ENCODE measurements around the gene HPS5.
"Not testable (repeated sequence)": the region's sequence is repeated elsewhere in the genome, so short reads cannot be mapped to it uniquely, and the experiment has no call there.

The HPS5 gene

GRCh38 chr11:18267335-18268133 lies 54.4 kb downstream of the HPS5 start:
- not testable (repeated sequence) for DNase-seq; H4K5ac ChIP-seq (ENCODE audit: low read length); H3K4me3 ChIP-seq (ENCODE audit: low read length); H3K4me1 ChIP-seq (ENCODE audit: control insufficient read depth, low read depth, low read length); H2AK5ac ChIP-seq (ENCODE audit: low read length); H3K23ac ChIP-seq (ENCODE audit: low read length); H3K4me2 ChIP-seq (ENCODE audit: low read length); H3K4ac ChIP-seq (ENCODE audit: low read depth, low read length); H3K36me3 ChIP-seq (ENCODE audit: control insufficient read depth, insufficient read depth, low read length); H3K79me1 ChIP-seq (ENCODE audit: low read length); H4K8ac ChIP-seq (ENCODE audit: low read depth, low read length); H3K79me2 ChIP-seq (ENCODE audit: control insufficient read depth, insufficient read depth, low read length); H2BK5ac ChIP-seq (ENCODE audit: low read length); H3K18ac ChIP-seq (ENCODE audit: low read length); H2BK120ac ChIP-seq (ENCODE audit: low read depth, low read length); H3K56ac ChIP-seq (ENCODE audit: low read length); H3K27ac ChIP-seq (ENCODE audit: low read depth, low read length); H3K9ac ChIP-seq (ENCODE audit: low read length); H3K27me3 ChIP-seq (ENCODE audit: insufficient read depth, low read length, poor library complexity); H2BK15ac ChIP-seq (replicated peaks; ENCODE audit: low read depth)
- WGBS (ENCODE audit: extremely low coverage, insufficient coverage, low lambda C conversion rate), result no CpG with 5 or more reads among the region's 10 CpGs

GRCh38 chr11:18265949-18266348 lies 56.0 kb downstream of the HPS5 start, which contains the start of gene SAA1:
TSS of gene SAA1 (plus strand) at chr11:18266264. CDS start at chr11:18266888, 624 bp downstream.
- no peak for DNase-seq
- no peaks in the 10 kb centered on the region for H3K27me3 ChIP-seq (ENCODE audit: insufficient read depth, low read length, poor library complexity)
- no CpG with 5 or more reads among the region's 8 CpGs for WGBS (ENCODE audit: extremely low coverage, insufficient coverage, low lambda C conversion rate)
- H3K79me1 ChIP-seq (ENCODE audit: low read length), result no peaks in the 10 kb centered on the region
- H3K4me3 ChIP-seq (ENCODE audit: low read length), result no peak within 1 kb of the TSS
- H2BK5ac ChIP-seq (ENCODE audit: low read length), result no peak within 1 kb of the TSS
- no peak within 1 kb of the TSS for H3K9ac ChIP-seq (ENCODE audit: low read length)
- H3K79me2 ChIP-seq (ENCODE audit: control insufficient read depth, insufficient read depth, low read length), result no peaks in the 10 kb centered on the region
- H3K18ac ChIP-seq (ENCODE audit: low read length), result no peak within 1 kb of the TSS
- H3K4ac ChIP-seq (ENCODE audit: low read depth, low read length), result no peak within 1 kb of the TSS
- no peak within 1 kb of the TSS for H2BK15ac ChIP-seq (replicated peaks; ENCODE audit: low read depth)
- no peak within 1 kb of the TSS for H2BK120ac ChIP-seq (ENCODE audit: low read depth, low read length)
- H2AK5ac ChIP-seq (ENCODE audit: low read length), result no peak within 1 kb of the TSS
- no peak within 1 kb of the TSS for H3K23ac ChIP-seq (ENCODE audit: low read length)
- no peak within 1 kb of the TSS for H3K27ac ChIP-seq (ENCODE audit: low read depth, low read length)
- H3K56ac ChIP-seq (ENCODE audit: low read length), result no peak within 1 kb of the TSS
- H4K5ac ChIP-seq (ENCODE audit: low read length), result no peak within 1 kb of the TSS
- H4K8ac ChIP-seq (ENCODE audit: low read depth, low read length), result no peak within 1 kb of the TSS
- H3K4me2 ChIP-seq (ENCODE audit: low read length), result no peak within 1 kb of the TSS
- no peaks in the 10 kb centered on the region for H3K36me3 ChIP-seq (ENCODE audit: control insufficient read depth, insufficient read depth, low read length)
- no peaks in the 10 kb centered on the region for H3K4me1 ChIP-seq (ENCODE audit: control insufficient read depth, low read depth, low read length)

DNA sequence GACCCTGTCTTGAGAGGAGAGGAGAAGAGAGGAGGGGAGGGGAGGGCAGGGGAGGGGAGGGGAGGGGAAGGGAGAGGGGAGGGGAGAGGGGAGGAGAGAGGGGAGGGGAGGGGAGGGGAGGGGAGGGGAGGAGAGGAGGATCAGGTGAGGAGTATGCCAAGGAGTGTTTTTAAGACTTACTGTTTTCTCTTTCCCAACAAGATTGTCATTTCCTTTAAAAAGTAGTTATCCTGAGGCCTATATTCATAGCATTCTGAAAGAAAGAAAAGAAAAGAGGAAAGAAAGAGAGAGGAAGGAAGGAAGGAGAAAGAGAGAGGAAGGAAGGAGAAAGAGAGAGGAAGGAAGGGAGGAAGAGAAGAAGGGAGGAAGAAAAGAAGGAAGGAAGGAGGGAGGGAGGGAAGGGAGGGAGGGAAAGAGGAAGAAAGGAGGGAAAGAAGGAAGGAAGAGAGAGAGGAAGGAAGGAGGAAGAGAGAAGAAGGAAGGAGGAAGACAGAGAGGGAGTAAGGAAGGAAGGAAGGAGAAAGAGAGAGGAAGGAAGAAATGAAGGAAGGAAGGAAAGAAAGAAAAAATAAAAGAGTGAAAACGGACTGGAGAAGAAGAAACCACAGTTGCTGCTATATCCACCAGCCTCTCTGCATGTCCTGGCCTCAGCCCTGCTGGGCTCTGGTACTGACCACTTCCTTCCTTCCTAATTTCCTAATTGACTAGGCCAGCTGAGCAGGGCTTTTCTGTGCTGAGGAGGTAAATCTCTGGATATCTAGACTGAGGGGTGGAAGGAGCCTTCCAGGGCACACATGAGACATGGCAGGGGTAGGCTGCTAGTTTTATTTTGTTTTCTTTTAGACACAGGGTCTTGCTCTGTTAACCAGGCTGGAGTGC lies 57.0 kb downstream of the HPS5 start:
- no peak overlapping the region for H3K4ac ChIP-seq (ENCODE audit: low read depth, low read length)
- H3K4me3 ChIP-seq (ENCODE audit: low read length), result no peak overlapping the region
- H3K9ac ChIP-seq (ENCODE audit: low read length), result no peak overlapping the region
- no peak overlapping the region for H2BK120ac ChIP-seq (ENCODE audit: low read depth, low read length)
- no CpG with 5 or more reads among the region's 1 CpG for WGBS (ENCODE audit: extremely low coverage, insufficient coverage, low lambda C conversion rate)
- H3K23ac ChIP-seq (ENCODE audit: low read length), result no peak overlapping the region
- no peak overlapping the region for H2BK15ac ChIP-seq (replicated peaks; ENCODE audit: low read depth)
- no peak overlapping the region for H2BK5ac ChIP-seq (ENCODE audit: low read length)
- H3K79me1 ChIP-seq (ENCODE audit: low read length), result no peaks in the 10 kb centered on the region
- H4K8ac ChIP-seq (ENCODE audit: low read depth, low read length), result no peak overlapping the region
- no peak for DNase-seq
- no peaks in the 10 kb centered on the region for H3K4me1 ChIP-seq (ENCODE audit: control insufficient read depth, low read depth, low read length)
- H3K36me3 ChIP-seq (ENCODE audit: control insufficient read depth, insufficient read depth, low read length), result no peaks in the 10 kb centered on the region
- no peak overlapping the region for H2AK5ac ChIP-seq (ENCODE audit: low read length)
- no peak overlapping the region for H3K18ac ChIP-seq (ENCODE audit: low read length)
- no peak overlapping the region for H3K56ac ChIP-seq (ENCODE audit: low read length)
- H3K27ac ChIP-seq (ENCODE audit: low read depth, low read length), result no peak overlapping the region
- no peaks in the 10 kb centered on the region for H3K27me3 ChIP-seq (ENCODE audit: insufficient read depth, low read length, poor library complexity)
- H3K4me2 ChIP-seq (ENCODE audit: low read length), result no peak overlapping the region
- H3K79me2 ChIP-seq (ENCODE audit: control insufficient read depth, insufficient read depth, low read length), result no peaks in the 10 kb centered on the region
- H4K5ac ChIP-seq (ENCODE audit: low read length), result no peak overlapping the region

GRCh38 chr11:18264035-18264434 lies 57.9 kb downstream of the HPS5 start:
- Histone ChIP-seq H3K4me2 (ENCODE audit: low read length) (no peak overlapping the region), H3K4me1 (ENCODE audit: control insufficient read depth, low read depth, low read length) (no peaks in the 10 kb centered on the region), H3K18ac (ENCODE audit: low read length) (no peak overlapping the region), H3K27ac (ENCODE audit: low read depth, low read length) (no peak overlapping the region), H2BK120ac (ENCODE audit: low read depth, low read length) (no peak overlapping the region), H3K27me3 (ENCODE audit: insufficient read depth, low read length, poor library complexity) (no peaks in the 10 kb centered on the region), H3K4me3 (ENCODE audit: low read length) (no peak overlapping the region), H3K79me2 (ENCODE audit: control insufficient read depth, insufficient read depth, low read length) (no peaks in the 10 kb centered on the region), H4K5ac (ENCODE audit: low read length) (no peak overlapping the region), H3K79me1 (ENCODE audit: low read length) (no peaks in the 10 kb centered on the region), H3K36me3 (ENCODE audit: control insufficient read depth, insufficient read depth, low read length) (no peaks in the 10 kb centered on the region), H4K8ac (ENCODE audit: low read depth, low read length) (no peak overlapping the region), H3K9ac (ENCODE audit: low read length) (no peak overlapping the region), H3K4ac (ENCODE audit: low read depth, low read length) (no peak overlapping the region), H2BK5ac (ENCODE audit: low read length) (no peak overlapping the region), H2BK15ac (replicated peaks; ENCODE audit: low read depth) (no peak overlapping the region), H2AK5ac (ENCODE audit: low read length) (no peak overlapping the region), H3K56ac (ENCODE audit: low read length) (no peak overlapping the region), H3K23ac (ENCODE audit: low read length) (no peak overlapping the region)
- WGBS (ENCODE audit: extremely low coverage, insufficient coverage, low lambda C conversion rate), result no CpG with 5 or more reads among the region's 4 CpGs
- DNase-seq, result no peak

DNA sequence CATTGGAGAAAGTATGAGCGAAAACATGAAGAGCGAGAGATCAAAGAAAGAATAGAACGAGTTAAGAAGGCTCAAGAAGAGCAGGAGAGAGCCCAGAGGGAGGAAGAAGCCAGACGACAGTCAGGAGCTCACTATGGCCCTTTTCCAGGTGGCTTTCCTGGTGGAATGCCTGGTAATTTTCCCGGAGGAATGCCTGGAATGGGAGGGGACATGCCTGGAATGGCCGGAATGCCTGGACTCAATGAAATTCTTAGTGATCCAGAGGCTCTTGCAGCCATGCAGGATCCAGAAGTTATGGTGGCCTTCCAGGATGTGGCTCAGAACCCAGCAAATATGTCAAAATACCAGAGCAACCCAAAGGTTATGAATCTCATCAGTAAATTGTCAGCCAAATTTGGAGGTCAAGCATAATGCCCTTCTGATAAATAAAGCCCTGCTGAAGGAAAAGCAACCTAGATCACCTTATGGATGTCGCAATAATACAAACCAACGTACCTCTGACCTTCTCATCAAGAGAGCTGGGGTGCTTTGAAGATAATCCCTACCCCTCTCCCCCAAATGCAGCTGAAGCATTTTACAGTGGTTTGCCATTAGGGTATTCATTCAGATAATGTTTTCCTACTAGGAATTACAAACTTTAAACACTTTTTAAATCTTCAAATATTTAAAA lies 59.1 kb downstream of the HPS5 start:
- H3K79me2 ChIP-seq (ENCODE audit: control insufficient read depth, insufficient read depth, low read length); H3K4me3 ChIP-seq (ENCODE audit: low read length); H4K5ac ChIP-seq (ENCODE audit: low read length); H3K23ac ChIP-seq (ENCODE audit: low read length); H3K4me2 ChIP-seq (ENCODE audit: low read length); H3K27ac ChIP-seq (ENCODE audit: low read depth, low read length); H2BK120ac ChIP-seq (ENCODE audit: low read depth, low read length); H3K36me3 ChIP-seq (ENCODE audit: control insufficient read depth, insufficient read depth, low read length); H3K79me1 ChIP-seq (ENCODE audit: low read length); H3K9ac ChIP-seq (ENCODE audit: low read length); H2AK5ac ChIP-seq (ENCODE audit: low read length); H3K4ac ChIP-seq (ENCODE audit: low read depth, low read length); H2BK5ac ChIP-seq (ENCODE audit: low read length); H3K18ac ChIP-seq (ENCODE audit: low read length); H4K8ac ChIP-seq (ENCODE audit: low read depth, low read length); H3K27me3 ChIP-seq (ENCODE audit: insufficient read depth, low read length, poor library complexity); H3K4me1 ChIP-seq (ENCODE audit: control insufficient read depth, low read depth, low read length); H2BK15ac ChIP-seq (replicated peaks; ENCODE audit: low read depth); H3K56ac ChIP-seq (ENCODE audit: low read length): not testable (repeated sequence)
- peak; percentile 85 for DNase-seq
- WGBS (ENCODE audit: extremely low coverage, insufficient coverage, low lambda C conversion rate), result no CpG with 5 or more reads among the region's 8 CpGs
